H1 (cell line): ENCODE results near the gene CAMTA2. TPM values are rescaled to one million over a fixed set of nuclear protein-coding genes. Genes with fewer than 3 reads are reported as not detected.

Experiments used
- CTCF ChIA-PET: fragments of 300-600 bp; sonication (Branson Sonifier 250); formaldehyde crosslinking; loops from one replicate; lab custom pipeline; 2021; ENCODE audit not compliant: partially characterized antibody; lab: Charles Lee
- POLR2A ChIA-PET: fragments of 300-600 bp; sonication (Branson Sonifier 250); formaldehyde crosslinking; loops from one replicate; lab custom pipeline; 2021; ENCODE audit warnings: inconsistent platforms; ENCODE audit not compliant: partially characterized antibody; lab: Charles Lee
- DNase-seq, 2 experiments: peaks; one replicate each; pipeline versions ENCODE4 v3.0.0 to v3.0.0-alpha.2; 2010 to 2022; ENCODE audit warnings: low spot score in 2 of 2, low read depth in 1 of 2, mixed read lengths in 1 of 2
- FAIRE-seq: peaks from 2 replicates; lab custom pipeline; 2011; peaks lifted over from hg19 to GRCh38; lab: Jason Lieb, UNC
- H2AFZ ChIP-seq: 2 replicates; pipeline ENCODE4 v1.8.1; 2012; ENCODE audit warnings: low read length, inconsistent platforms
- H2AK5ac ChIP-seq: 2 replicates; pipeline ENCODE4 v1.6.1; 2013; ENCODE audit warnings: low read depth, low read length
- H2BK120ac ChIP-seq: replicated peaks from 2 replicates; pipeline ENCODE3; 2013; ENCODE audit warnings: low read depth, low read length, inconsistent platforms
- H2BK12ac ChIP-seq: 2 replicates; pipeline ENCODE4 v1.6.1; 2013; ENCODE audit warnings: low read depth, low read length
- H2BK15ac ChIP-seq: 2 replicates; pipeline ENCODE4 v1.6.1; 2013; ENCODE audit warnings: low read length
- H2BK20ac ChIP-seq: 2 replicates; pipeline ENCODE4 v1.6.1; 2013; ENCODE audit warnings: low read length
- H2BK5ac ChIP-seq: 2 replicates; pipeline ENCODE4 v1.6.1; 2013; ENCODE audit warnings: low read depth, low read length
- H3K14ac ChIP-seq: 2 replicates; pipeline ENCODE4 v1.6.1; 2013; ENCODE audit warnings: inconsistent platforms; ENCODE audit not compliant: insufficient read length
- H3K18ac ChIP-seq: 2 replicates; pipeline ENCODE4 v1.6.1; 2013; ENCODE audit warnings: low read length; ENCODE audit errors: extremely low read depth
- H3K23ac ChIP-seq: 2 replicates; pipeline ENCODE4 v1.6.1; 2013; ENCODE audit warnings: inconsistent platforms; ENCODE audit not compliant: insufficient read length
- H3K23me2 ChIP-seq: 2 replicates; pipeline ENCODE4 v1.6.1; 2013; ENCODE audit warnings: low read depth, low read length
- H3K27ac ChIP-seq: 2 replicates; pipeline ENCODE4 v1.6.1; 2011; ENCODE audit warnings: low read depth, low read length, inconsistent platforms
- H3K27me3 ChIP-seq, 4 experiments: replicated peaks in 1 of 4; 1 replicate in 1 of 4; 2 replicates in 3 of 4; pipeline versions ENCODE4 v1.6.1 to v1.8.1; 2011 to 2013; ENCODE audit warnings: low read length in 3 of 4, mild to moderate bottlenecking in 3 of 4, inconsistent platforms in 2 of 4, mixed read lengths in 2 of 4, moderate library complexity in 1 of 4; ENCODE audit not compliant: control insufficient read depth in 3 of 4, insufficient read depth in 3 of 4; ENCODE audit errors: extremely low read depth in 1 of 4
- H3K36me3 ChIP-seq, 4 experiments: 2 replicates each; pipeline versions ENCODE4 v1.6.1 to v1.8.1; 2011 to 2013; ENCODE audit warnings: mild to moderate bottlenecking in 4 of 4, low read length in 3 of 4, moderate library complexity in 2 of 4, control low read depth in 1 of 4, inconsistent platforms in 1 of 4; ENCODE audit not compliant: insufficient read depth in 4 of 4, control insufficient read depth in 2 of 4
- H3K4ac ChIP-seq: replicated peaks from 2 replicates; pipeline ENCODE3; 2013; ENCODE audit warnings: low read length, low read depth, mixed read lengths, inconsistent platforms; ENCODE audit not compliant: insufficient read length
- H3K4me1 ChIP-seq, 4 experiments: replicated peaks in 1 of 4; 1 replicate in 1 of 4; 2 replicates in 3 of 4; pipeline versions ENCODE4 v1.6.1 to v1.8.1; 2011 to 2013; ENCODE audit warnings: low read length in 3 of 4, inconsistent platforms in 2 of 4, mixed read lengths in 1 of 4; ENCODE audit not compliant: insufficient read depth in 4 of 4, control insufficient read depth in 3 of 4
- H3K4me2 ChIP-seq, 2 experiments: 2 replicates each; pipeline versions ENCODE4 v1.6.1 to v1.8.1; 2011 to 2013; ENCODE audit warnings: low read depth in 2 of 2, low read length in 2 of 2, control low read depth in 1 of 2, inconsistent platforms in 1 of 2, mild to moderate bottlenecking in 1 of 2; ENCODE audit not compliant: insufficient read depth in 1 of 2
- H3K4me3 ChIP-seq, 4 experiments: fragments of 200-600, 300-600 bp in 1 of 4; sonication (generic), shearing (Covaris generic), sonication (Bioruptor Twin) in 1 of 4; 2 replicates each; pipeline versions ENCODE4 v1.5.1 to v1.8.1; 2011 to 2016; ENCODE audit warnings: low read length in 4 of 4, low read depth in 3 of 4, control low read depth in 2 of 4, inconsistent platforms in 2 of 4, mild to moderate bottlenecking in 2 of 4, mixed read lengths in 1 of 4, moderate library complexity in 1 of 4; ENCODE audit not compliant: insufficient read depth in 2 of 4; ENCODE audit errors: extremely low read depth in 1 of 4
- H3K56ac ChIP-seq: replicated peaks from 2 replicates; pipeline ENCODE3; 2013; ENCODE audit warnings: low read depth, mild to moderate bottlenecking, mixed read lengths, low read length, inconsistent platforms; ENCODE audit not compliant: insufficient read length
- H3K79me1 ChIP-seq: 2 replicates; pipeline ENCODE4 v1.6.1; 2013; ENCODE audit warnings: low read depth, low read length, control low read depth
- H3K79me2 ChIP-seq, 2 experiments: 2 replicates each; pipeline versions ENCODE4 v1.6.1 to v1.8.1; 2012 to 2013; ENCODE audit warnings: low read length in 2 of 2, mild to moderate bottlenecking in 2 of 2, inconsistent platforms in 1 of 2; ENCODE audit not compliant: insufficient read depth in 2 of 2, control insufficient read depth in 1 of 2
- H3K9ac ChIP-seq, 4 experiments: replicated peaks in 1 of 4; 1 replicate in 1 of 4; 2 replicates in 3 of 4; pipeline versions ENCODE4 v1.6.1 to v1.8.1; 2011 to 2013; ENCODE audit warnings: low read depth in 3 of 4, low read length in 3 of 4, control low read depth in 2 of 4, mild to moderate bottlenecking in 2 of 4, moderate library complexity in 2 of 4, inconsistent platforms in 1 of 4; ENCODE audit errors: extremely low read depth in 1 of 4
- H3K9me3 ChIP-seq, 2 experiments: 2 replicates each; pipeline versions ENCODE4 v1.6.1 to v1.8.1; 2012 to 2013; ENCODE audit warnings: mild to moderate bottlenecking in 2 of 2, moderate library complexity in 2 of 2, control low read depth in 1 of 2, inconsistent platforms in 1 of 2, low read depth in 1 of 2, low read length in 1 of 2, mixed read lengths in 1 of 2; ENCODE audit not compliant: insufficient read depth in 2 of 2
- H4K20me1 ChIP-seq, 2 experiments: replicated peaks in 1 of 2; 2 replicates each; pipeline versions ENCODE3 to v1.8.1; 2011 to 2013; ENCODE audit warnings: inconsistent platforms in 2 of 2, low read length in 2 of 2, mild to moderate bottlenecking in 1 of 2; ENCODE audit not compliant: insufficient read depth in 2 of 2, control insufficient read depth in 1 of 2
- H4K5ac ChIP-seq: 2 replicates; pipeline ENCODE4 v1.6.1; 2013; ENCODE audit warnings: low read length, low read depth, mixed read lengths, inconsistent platforms; ENCODE audit not compliant: insufficient read length
- H4K8ac ChIP-seq: 2 replicates; pipeline ENCODE4 v1.8.0; 2013; ENCODE audit warnings: mild to moderate bottlenecking, moderate library complexity, low read length, inconsistent platforms; ENCODE audit not compliant: insufficient read depth; ENCODE audit errors: extremely low read depth
- H4K91ac ChIP-seq: replicated peaks from 2 replicates; pipeline ENCODE3; 2013; ENCODE audit warnings: low read length, mixed read lengths, inconsistent platforms; ENCODE audit not compliant: insufficient read length
- ASH2L ChIP-seq: fragments of 200-600, 300-600 bp; sonication (generic); IDR thresholded peaks from one replicate; pipeline ENCODE4 v1.7.1; 2017; ENCODE audit warnings: low read length
- CBX5 ChIP-seq: fragments of 300-800, 300-1000 bp; sonication (generic); IDR thresholded peaks from 2 replicates; pipeline ENCODE4 v1.7.1; 2016; ENCODE audit warnings: antibody characterized with exemption, low read length, low read depth
- CREB1 ChIP-seq: IDR thresholded peaks from 2 replicates; pipeline ENCODE4 v1.6.1; 2012; ENCODE audit warnings: inconsistent platforms
- EZH2 ChIP-seq: fragments of 200-600 bp; sonication (generic); IDR thresholded peaks from 2 replicates; pipeline ENCODE4 v1.7.1; 2012; ENCODE audit warnings: low read depth, mild to moderate bottlenecking, moderate library complexity, low read length, inconsistent platforms; ENCODE audit not compliant: severe bottlenecking
- HDAC2 ChIP-seq, 2 experiments: fragments of 300-600 bp in 1 of 2; sonication (generic) in 1 of 2; IDR thresholded peaks; 2 replicates each; pipeline ENCODE4 v1.6.1; 2011 to 2012; ENCODE audit warnings: low read depth in 2 of 2, low read length in 2 of 2, mild to moderate bottlenecking in 2 of 2, moderate library complexity in 2 of 2, borderline replicate concordance in 1 of 2, inconsistent platforms in 1 of 2
- KDM1A ChIP-seq: fragments of 200-600, 300-600 bp; sonication (generic); IDR thresholded peaks from 2 replicates; pipeline ENCODE4 v1.7.1; 2016; ENCODE audit warnings: mild to moderate bottlenecking, low read length, borderline replicate concordance
- KDM5A ChIP-seq: fragments of 200-600 bp; IDR thresholded peaks from 2 replicates; pipeline ENCODE4 v1.7.1; 2012; ENCODE audit warnings: mild to moderate bottlenecking, low read length, inconsistent platforms, mixed read lengths
- MAFK ChIP-seq: IDR thresholded peaks from 2 replicates; pipeline ENCODE4 v1.6.1; 2012; ENCODE audit warnings: low read depth, mild to moderate bottlenecking, improper control_type of control experiment, low read length
- POLR2A ChIP-seq, 2 experiments: IDR thresholded peaks; 1 replicate in 1 of 2; 2 replicates in 1 of 2; pipeline ENCODE4 v1.6.1; 2011; ENCODE audit warnings: low read depth in 2 of 2, low read length in 2 of 2, mild to moderate bottlenecking in 2 of 2; ENCODE audit errors: control extremely low read depth in 1 of 2
- SAP30 ChIP-seq: fragments of 300-600 bp; sonication (generic); IDR thresholded peaks from 2 replicates; pipeline ENCODE4 v1.7.1; 2012; ENCODE audit warnings: low read length, moderate library complexity, mild to moderate bottlenecking, inconsistent platforms; ENCODE audit not compliant: insufficient read depth, insufficient replicate concordance
- SP2 ChIP-seq: IDR thresholded peaks from 2 replicates; pipeline ENCODE4 v1.6.1; 2012; ENCODE audit warnings: mild to moderate bottlenecking, low read length, inconsistent platforms
- TCF12 ChIP-seq: IDR thresholded peaks from 2 replicates; pipeline ENCODE4 v1.6.1; 2011; ENCODE audit warnings: low read depth, mild to moderate bottlenecking, low read length
- YY1 ChIP-seq: IDR thresholded peaks from 2 replicates; pipeline ENCODE4 v1.6.1; 2011; ENCODE audit warnings: low read depth, mild to moderate bottlenecking, low read length
- WGBS, 2 experiments: shearing (Covaris generic) in 1 of 2; methylation state at CpG; one replicate each; pipeline versions ENCODE4 v1.1.6 to v1.1.7; 2013 to 2015; ENCODE audit warnings: low lambda C conversion rate in 2 of 2, mixed read lengths in 2 of 2, inconsistent platforms in 1 of 2, low coverage in 1 of 2, missing lambda C conversion rate in 1 of 2; ENCODE audit not compliant: insufficient replicate concordance in 2 of 2, insufficient coverage in 1 of 2, insufficient read length in 1 of 2; ENCODE audit errors: extremely low coverage in 1 of 2, missing lambda C conversion rate in 1 of 2; 5-methylcytosine and 5-hydroxymethylcytosine counted together
- polyA plus RNA-seq, 7 experiments: library from polyadenylated mRNA; depleted of rRNA in 3 of 7; stranded (reverse) in 5 of 7; unstranded in 2 of 7; fragments of >200 nt in 5 of 7; fragments of 200-250 nt in 2 of 7; gene quantifications; 1 replicate in 5 of 7; 2 replicates in 1 of 7; 4 replicates in 1 of 7; pipeline versions ENCODE4 v1.2.1 to v1.2.3, GENCODE V29; 2011 to 2013; ENCODE audit warnings: missing spikeins in 2 of 7, mixed read lengths in 2 of 7
- total RNA-seq: library from RNA; stranded (reverse); fragmentation: NEBNext Ultra II Directional; extraction: Animal tissue kit (Norgen Biotek cat#: 25700); gene quantifications from 2 replicates; pipeline ENCODE4 v1.2.1, GENCODE V29; 2021
- TF ChIP-seq, protein P1 (sequence below): IDR thresholded peaks from 2 replicates; pipeline ENCODE4 v1.6.1; 2012; ENCODE audit warnings: inconsistent platforms

Gene CAMTA2
- total and polyA plus RNA-seq, 2 of the 8 experiments (the other 6 are each of a cell fraction or from before 2014, with no cell fraction given) = 5.5 to 12.0 TPM

DNA sequence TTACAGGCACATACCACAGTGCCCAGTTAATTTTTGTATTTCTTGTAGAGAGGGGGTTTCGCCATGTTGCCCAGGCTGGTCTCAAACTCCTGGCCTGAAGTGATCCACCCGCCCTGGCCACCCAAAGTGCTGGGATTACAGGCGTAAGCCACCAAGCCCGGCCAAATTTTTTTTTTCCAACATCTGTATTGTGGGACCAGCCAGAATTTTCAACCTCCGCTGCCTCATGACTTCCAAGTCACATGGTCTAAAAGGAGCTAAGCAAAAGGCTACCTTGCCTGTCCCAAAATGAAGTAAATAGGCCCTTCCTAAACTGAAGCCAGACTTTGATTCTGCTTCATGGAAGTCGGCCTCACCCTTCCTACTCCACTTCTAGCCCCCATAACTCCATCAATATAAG lies 15.6 kb downstream of the CAMTA2 start:
- Histone ChIP-seq H3K56ac (no peak overlapping the region), H3K27me3 (peaks cover 0 to 34% (median 20%) of the 10 kb centered on the region in 4 experiments; a peak in 6 of 7 replicates), H3K23ac (no peak overlapping the region), H4K5ac (no peak overlapping the region), H4K20me1 (peaks cover 2 to 11% of the 10 kb centered on the region in 2 experiments), H3K9me3 (no peaks in the 10 kb centered on the region), H3K23me2 (peaks cover 14% of the 10 kb centered on the region; the same call in 1 of the 2 replicates), H2AK5ac (no peak overlapping the region), H3K18ac (no peak overlapping the region), H2BK5ac (no peak overlapping the region), H3K4me3 (no peak overlapping the region), H3K4me1 (peaks cover 0 to 14% (median 6%) of the 10 kb centered on the region in 4 experiments; a peak in 5 of 7 replicates), H2BK120ac (no peak overlapping the region), H3K4ac (no peak overlapping the region), H3K27ac (no peak overlapping the region), H3K9ac (no peak overlapping the region), H2BK12ac (no peak overlapping the region), H3K36me3 (peaks cover 0 to 11% (median 0%) of the 10 kb centered on the region in 4 experiments; a peak in 1 of 8 replicates), H3K79me2 (peaks cover 0 to 12% of the 10 kb centered on the region in 2 experiments; a peak in 1 of 4 replicates), H4K91ac (no peak overlapping the region), H2AFZ (no peak overlapping the region), H2BK20ac (no peak overlapping the region), H3K79me1 (0 out of 2 replicates have a peak, but pooled peaks cover 3% of the 10 kb centered on the region), H3K14ac (no peak overlapping the region), H3K4me2 (no peak overlapping the region), H2BK15ac (no peak overlapping the region), H4K8ac (no peak overlapping the region)
- ChIA-PET CTCF (interaction anchor here (0.7 to 6.2 kb wide), 10 partner anchors 9 to 67 kb away, joined by 3 to 31 read pairs (median 4); partner anchors contain the start of genes CAMTA2 and GP1BA), POLR2A (interaction anchor here (1.0 to 32.4 kb wide), 6 partner anchors 9 to 253 kb away, joined by 3 to 987 read pairs (median 7); partner anchors contain the start of genes CAMTA2, ENO3, INCA1 and KIF1C)
- WGBS, 2 experiments = 87% methylated on average over 6 of the region's 6 CpGs; no CpG with 5 or more reads in 1 of the 2 experiments
- DNase-seq (no peak), FAIRE-seq (no peak)
- TF ChIP-seq ASH2L (no peak), KDM1A (no peak), CBX5 (no peak), YY1 (no peak), TCF12 (no peak), SP2 (no peak), POLR2A (IDR thresholded peaks at IDR 0.05; ENCODE audit: control extremely low read depth in 1 of 2, low read depth in 2 of 2, low read length in 2 of 2) (no peak), HDAC2 (IDR thresholded peaks at IDR 0.05; ENCODE audit: borderline replicate concordance in 1 of 2, low read depth in 2 of 2, low read length in 2 of 2) (no peak), CREB1 (no peak), MAFK (no peak), KDM5A (no peak), EZH2 (no peak), SAP30 (no peak)
- TF ChIP-seq, protein P1, sequence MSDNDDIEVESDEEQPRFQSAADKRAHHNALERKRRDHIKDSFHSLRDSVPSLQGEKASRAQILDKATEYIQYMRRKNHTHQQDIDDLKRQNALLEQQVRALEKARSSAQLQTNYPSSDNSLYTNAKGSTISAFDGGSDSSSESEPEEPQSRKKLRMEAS = no peak
